ENCODE results near the gene ZNF609. TPM values are rescaled to one million over a fixed set of nuclear protein-coding genes. Genes with fewer than 3 reads are reported as not detected.
"Not testable (repeated sequence)": the region's sequence is repeated elsewhere in the genome, so short reads cannot be mapped to it uniquely, and the experiment has no call there.

Gene ZNF609
- total RNA-seq, 1 donor from 2014 or later: 15.3 TPM

DNA sequence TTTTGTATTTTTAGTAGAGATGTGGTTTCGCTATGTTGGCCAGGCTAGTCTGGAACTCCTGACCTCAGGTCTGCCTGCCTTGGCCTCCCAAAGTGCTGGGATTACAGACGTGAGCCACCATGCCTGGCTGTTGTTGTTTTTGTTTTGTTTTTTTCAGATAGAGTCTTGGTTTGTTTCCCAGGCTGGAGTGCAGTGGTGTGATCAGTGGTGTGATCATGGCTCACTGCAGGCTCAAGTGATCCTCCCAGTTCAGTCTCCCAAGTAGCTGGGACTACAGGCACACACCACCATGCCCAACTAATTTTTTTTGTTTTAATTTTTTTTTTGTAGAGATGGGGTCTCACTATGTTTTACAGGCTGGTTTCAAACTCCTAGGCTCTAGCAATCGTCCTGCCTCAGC is 172.3 kb downstream of the ZNF609 start:
- intact Hi-C loops (cut with DNase I); DNase-seq (ENCODE audit: low spot score): not testable (repeated sequence)

DNA sequence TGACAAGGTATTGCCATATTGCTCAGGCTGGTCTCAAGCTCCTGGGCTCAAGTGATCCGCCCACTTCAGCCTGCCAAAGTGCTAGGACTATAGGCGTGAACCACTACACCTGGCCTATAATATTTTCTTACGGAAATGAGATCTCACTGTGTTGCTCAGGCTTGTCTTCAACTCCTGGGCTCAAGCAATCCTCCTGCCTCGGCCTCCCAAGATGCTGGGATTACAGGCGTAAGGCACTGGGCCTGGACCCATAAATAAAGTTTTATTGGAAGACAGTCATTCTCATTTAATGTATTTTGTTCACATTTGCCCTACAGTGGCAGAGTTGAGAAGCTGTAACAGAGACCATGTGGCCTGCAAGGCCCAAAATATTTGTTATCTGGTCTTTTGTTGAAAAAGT is 173.0 kb downstream of the ZNF609 start:
- intact Hi-C loops (cut with DNase I): no loop called here

DNA sequence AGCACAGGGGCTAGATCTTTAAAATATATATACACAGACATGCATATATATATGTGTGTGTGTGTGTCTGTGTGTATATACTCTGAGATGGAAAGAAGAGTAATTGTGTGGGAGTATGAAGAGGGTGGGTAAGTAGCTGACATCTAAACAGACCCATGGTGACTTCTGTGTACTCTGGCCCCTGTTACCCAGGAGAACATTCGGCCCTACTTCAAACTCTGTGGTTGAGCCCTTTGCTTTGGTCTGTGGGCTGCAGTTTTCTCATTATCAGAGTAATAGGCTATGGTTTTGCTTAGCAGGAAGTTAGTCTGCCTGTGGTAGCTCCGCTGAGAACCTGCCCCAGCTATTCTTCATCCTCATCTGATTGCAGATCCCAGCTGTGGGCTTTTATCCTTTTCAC is 173.6 kb downstream of the ZNF609 start:
- intact Hi-C loops (cut with DNase I): no loop called here
- DNase-seq (ENCODE audit: low spot score): no peak

More for the DNA sequence above, 173.0 kb downstream of the ZNF609 start:
- DNase-seq (ENCODE audit: low spot score): no peak

DNA sequence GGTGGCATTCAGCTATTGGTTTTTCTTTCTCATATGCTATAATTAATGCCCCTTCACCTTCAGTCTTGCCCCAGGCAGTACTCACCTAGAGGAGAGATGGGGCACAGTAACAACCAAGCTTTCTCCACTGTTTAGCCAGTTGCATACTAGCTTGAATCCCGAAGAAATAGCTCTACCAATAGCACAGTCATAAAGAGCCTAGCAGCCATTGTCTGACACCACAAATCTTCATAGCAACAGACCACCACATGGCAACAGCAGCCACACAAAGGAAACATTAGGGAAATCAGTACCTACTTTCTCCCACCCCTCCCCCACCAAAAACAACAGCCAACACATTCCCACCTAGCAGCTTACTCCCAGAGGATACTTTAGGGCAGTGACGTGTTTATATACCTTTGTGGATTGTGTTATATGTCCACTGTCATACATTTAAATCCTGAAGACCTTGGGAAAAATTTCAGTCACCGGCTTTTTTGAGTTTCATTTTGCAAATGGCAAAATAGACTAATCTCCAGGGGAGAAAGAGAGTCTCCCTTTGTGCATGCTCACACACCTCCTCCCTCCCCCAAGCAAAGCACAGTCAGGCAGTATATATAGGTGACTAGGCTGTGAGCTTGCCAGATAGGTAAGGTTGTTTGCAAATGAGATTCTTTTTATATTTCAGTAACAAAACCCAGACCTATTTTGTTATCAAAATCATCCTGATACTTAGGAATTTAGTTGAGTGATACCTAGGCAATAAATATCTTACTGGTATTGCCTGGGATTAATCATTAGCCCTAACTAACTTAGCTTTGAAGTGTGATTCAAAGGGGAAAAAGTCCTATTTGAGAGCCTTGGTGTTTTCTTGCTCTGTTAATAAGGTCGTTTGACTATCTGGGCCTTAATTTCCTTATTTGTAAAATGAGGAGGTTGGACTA is 174.5 kb downstream of the ZNF609 start:
- DNase-seq (ENCODE audit: low spot score): no peak
- intact Hi-C loops (cut with DNase I): no loop called here

DNA sequence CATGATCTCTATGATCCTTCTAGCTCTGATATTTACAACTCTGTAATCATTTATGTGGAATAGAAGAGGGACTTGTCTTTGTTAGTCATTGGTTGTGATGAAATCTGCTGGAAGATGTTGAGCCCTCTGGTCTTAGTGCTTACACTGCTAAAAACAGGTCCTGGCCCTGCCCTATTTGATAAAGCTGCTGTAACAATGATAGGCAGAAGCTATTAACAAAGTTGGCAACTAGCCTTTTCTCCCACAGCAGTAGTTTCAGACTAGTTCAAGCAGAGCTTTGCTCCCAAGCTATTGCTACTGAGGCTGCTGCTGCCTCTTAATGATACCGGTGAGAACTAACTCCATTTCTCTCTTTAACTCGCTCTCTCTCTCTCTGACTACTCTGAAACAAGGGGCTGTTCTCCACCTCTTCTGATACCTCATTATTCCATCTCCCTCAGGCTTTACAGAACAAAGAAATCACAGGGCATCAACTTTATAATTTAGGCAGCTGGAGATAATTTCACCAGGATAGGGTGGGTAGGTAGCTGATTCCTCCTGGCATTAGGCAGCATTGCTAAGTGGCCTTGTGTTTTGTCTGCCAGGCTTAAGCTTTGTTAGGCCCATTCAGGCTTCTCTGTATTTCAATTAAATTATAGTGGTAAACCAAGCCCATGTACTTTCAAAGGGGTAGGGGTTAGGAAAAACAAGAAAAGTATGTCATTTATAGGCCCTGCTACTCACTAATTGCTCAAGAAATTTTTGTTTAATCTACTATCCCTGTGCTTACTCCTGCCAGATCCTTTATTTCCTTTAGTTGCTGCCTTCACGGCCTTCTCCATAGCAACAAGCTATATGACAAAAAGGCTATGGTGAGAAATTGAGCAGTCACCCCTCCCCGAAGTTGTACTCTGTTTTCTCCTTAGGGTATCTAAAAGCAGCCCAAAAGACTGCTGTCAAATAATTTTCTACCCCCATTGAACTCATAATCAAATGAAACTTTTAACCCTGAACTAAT is 175.4 kb downstream of the ZNF609 start:
- intact Hi-C loops (cut with DNase I): no loop called here
- no peak for DNase-seq (ENCODE audit: low spot score)

DNA sequence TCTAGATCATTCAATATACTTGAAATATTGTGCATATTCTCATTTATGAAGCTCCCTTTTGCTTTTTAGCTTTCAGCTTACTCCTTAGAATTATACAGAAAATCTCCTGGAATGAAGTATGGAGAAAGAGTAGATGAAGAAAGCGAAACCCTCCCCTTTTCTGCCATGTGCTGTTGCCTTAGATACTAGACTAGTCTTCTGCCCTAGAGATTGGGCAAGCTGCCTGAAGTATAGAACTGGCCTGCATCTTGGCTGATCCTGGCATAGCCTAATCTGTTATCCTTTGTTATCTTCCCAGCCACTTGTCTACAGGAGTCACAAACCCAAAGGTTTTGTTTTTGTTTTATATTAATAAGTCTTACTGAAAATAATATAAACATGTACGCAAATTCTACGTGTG is 176.2 kb downstream of the ZNF609 start:
- DNase-seq (ENCODE audit: low spot score): no peak
- intact Hi-C loops (cut with DNase I): no loop called here

DNA sequence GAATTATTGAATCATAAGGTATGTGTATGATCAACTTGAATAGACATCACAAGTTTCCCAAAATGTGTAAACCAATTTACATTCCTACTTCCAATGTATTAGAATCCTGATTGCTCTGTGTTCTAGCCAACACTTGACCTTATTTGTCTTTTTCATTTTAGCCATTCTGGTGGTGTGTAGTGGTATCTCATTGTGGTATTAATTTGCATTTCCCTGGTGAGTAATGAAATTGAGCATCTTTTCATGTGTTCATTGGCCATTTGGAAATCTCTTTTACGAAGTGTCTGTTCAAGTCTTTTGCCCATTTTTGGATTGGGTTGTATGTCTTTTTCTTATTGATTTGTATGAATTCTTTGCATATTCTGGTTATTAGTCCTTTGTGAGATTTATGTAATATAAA is 177.0 kb downstream of the ZNF609 start:
- DNase-seq (ENCODE audit: low spot score): no peak
- intact Hi-C loops (cut with DNase I): no loop called here

DNA sequence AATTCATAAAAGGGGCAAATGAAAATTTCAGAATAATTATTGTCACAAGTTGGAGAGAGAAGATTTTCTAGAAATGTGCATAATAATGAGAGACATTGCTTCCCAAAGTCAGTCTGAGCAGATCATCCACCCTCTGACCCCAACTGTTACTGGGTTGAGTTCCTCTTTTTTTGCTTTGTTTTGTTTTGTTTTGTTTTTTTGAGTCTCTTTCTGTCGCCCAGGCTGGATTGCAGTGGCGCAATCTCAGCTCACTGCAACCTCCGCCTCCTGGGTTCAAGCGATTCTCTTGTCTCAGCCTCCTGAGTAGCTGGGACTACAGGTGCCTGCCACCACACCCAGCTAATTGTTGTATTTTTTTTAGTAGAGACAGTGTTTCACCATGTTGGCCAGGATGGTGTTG is 179.4 kb downstream of the ZNF609 start:
- intact Hi-C loops (cut with DNase I); DNase-seq (ENCODE audit: low spot score): not testable (repeated sequence)

DNA sequence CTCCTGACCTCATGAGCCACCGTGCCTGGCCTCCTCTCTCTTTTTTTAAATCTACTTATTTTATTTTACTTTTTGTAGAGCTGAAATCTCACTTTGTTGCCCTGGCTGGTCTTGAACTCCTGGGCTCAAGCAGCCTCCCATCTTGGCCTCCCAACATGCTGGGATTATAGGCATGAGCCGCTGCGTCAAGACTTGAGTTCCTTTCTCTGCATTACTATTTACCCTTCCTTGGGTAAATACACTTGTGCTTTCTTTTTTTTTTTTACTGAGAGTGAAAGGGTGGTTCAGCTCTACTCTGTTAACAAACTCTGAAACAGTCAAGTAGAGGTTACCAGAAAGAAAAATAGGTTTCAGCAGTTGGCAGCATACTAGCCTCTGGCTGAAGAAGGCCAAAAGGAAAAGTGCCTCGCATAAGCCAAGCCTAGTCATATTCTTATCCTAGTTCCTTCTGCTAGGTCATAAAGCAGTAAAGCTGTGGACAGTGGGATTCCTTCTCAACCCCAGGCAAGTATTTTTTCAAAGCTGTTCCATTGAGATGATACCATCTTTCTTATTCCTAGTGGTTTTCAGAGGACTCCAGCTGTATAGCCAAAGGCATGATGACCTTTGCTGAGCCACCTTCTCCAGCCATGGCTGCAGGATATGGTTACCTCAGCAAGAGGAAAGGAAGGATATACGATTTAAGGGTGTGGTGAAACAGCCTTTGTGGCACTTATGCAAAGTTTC is 179.9 kb downstream of the ZNF609 start:
- intact Hi-C loops (cut with DNase I): no loop called here
- no peak for DNase-seq (ENCODE audit: low spot score)

DNA sequence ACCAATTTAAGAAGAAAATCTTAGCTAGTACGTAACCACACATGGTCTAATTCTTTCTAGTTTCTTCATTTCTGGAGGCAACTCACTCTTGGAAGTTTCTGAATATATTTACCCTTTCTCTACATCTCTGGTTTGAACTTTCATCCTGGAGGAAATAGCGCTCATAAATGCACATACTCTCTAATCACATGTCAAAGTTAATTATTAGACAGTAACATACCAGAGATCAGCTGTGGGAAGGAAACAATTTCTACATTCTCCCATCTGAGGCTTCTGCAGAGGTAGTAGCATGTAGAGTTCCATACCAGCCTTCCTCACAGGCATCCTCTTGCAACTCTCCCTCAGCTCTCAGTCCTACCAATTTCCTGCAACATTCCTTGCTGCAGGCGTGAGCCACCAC is 182.5 kb downstream of the ZNF609 start:
- intact Hi-C loops (cut with DNase I): no loop called here
- no peak for DNase-seq (ENCODE audit: low spot score)

DNA sequence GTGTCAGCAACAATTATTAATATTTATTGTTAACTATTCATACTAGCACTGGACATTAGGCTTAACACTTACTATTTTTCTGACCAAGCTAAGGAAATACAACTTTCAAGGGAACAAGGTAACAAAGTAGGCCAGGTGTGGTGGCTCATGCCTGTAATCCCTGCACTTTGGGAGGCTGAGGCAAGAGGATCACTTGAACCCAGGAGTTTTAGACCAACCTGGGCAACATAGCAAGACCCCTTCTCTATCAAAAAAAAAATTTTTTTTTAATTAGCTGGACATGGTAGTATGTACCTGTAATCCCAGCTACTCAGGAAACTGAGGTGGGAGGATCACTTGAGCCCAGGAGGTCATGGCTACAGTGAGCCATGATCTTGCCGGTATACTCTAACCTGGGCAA is 183.3 kb downstream of the ZNF609 start:
- intact Hi-C loops (cut with DNase I): no loop called here
- no peak for DNase-seq (ENCODE audit: low spot score)

DNA sequence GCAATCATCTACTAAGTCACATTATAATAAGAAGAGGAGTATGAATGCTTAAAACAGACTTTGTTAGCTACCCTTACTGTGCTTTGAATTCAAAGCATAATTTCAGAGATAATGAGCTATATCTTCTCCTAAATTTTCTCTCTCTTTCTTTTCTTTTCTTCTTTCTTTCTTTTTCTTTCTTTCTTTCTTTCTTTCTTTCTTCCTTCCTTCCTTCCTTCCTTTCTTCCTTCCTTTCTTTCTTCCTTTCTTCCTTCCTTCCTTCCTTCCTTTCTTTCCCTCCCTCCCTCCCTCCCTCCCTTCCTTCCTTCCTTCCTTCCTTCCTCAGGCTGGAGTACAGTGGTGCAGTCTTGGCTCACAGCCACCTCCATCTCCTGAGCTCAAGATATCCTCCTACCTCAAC is 184.4 kb downstream of the ZNF609 start:
- DNase-seq (ENCODE audit: low spot score); intact Hi-C loops (cut with DNase I): not testable (repeated sequence)

DNA sequence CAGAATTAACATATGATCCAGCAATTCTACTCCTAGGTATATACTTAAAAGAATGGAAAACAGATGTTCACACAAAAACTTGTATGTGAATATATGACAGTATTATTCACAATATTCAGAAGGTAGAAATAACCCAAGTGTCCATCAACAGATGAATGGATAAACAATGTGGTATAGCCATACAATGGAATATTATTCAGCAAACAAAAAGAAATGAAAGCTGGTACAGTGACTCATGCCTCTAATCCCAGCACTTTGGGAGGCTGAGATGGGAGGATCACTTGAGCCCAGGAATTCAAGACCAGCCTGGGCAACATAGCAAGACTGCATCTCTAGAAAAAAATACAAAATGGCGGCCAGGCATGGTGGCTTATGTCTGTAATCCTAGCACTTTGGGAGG is 185.6 kb downstream of the ZNF609 start:
- no peak for DNase-seq (ENCODE audit: low spot score)
- intact Hi-C loops (cut with DNase I): no loop called here

DNA sequence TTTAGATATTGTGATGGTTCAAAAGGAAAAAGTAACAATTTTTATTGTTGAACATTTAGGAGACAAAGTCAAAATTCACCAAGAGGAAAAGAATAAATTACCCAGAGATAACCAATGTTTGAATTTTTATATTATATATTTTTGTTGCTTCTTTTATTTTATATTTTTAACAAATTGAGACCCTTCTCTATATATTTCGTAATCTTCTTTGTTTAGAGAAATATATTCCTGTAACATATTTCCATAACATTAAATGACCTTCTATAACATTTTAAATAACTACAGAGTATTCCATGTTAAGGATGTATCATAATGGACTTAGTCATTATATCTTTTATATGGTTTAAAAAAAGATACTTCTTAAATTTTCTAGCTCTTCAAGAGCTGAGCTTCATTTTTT is 187.0 kb downstream of the ZNF609 start:
- DNase-seq (ENCODE audit: low spot score): no peak
- intact Hi-C loops (cut with DNase I): no loop called here

DNA sequence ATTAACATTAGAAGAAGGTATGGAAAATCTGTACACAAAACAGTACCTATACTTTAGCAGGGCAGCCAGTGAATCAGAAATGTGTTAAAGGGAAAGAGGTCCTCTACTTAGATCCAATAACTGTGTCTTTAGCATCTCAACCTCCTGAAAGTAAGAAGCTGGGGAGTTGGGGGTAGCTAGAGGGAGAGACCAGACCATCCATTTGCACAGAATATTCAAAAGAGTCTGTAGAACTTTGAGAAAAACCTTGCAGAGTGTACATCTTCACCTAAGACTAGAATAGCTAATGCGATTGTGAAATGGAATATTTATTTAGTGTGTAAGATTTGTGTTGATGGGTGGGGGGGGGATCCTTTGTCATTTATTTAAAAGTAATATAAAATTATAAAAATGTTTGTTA is 190.2 kb downstream of the ZNF609 start:
- DNase-seq (ENCODE audit: low spot score): no peak
- intact Hi-C loops (cut with DNase I): loop anchor here (5.0 kb wide), 1 partner anchor 223 kb away; no protein-coding TSS in a partner anchor

DNA sequence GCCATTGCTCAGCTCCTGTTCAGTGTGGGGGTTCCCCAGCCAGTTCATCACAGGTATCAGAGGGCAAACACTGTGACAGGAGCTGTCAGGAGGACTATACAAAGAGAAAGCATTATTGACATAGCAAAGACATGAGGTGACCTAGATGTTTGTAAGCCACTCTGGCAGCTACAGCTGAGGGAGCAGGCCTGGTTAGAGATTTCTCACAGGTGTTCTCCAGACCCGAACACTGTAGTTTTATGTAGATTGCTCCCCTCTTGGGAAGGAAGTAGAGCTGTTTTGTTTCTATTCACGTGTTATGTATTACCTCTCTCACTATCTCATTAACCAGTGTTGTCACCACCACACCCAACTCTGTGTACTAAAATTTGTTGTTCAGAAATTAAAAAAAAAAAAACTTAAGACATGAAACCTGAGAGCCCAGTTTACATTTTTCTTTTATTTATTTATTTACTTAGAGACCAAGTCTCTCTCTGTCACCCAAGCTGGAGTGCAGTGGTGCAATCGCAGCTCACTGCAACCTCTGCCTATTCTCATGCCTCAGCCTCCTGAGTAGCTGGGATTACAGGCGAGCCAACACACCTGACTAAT is 191.3 kb downstream of the ZNF609 start:
- DNase-seq (ENCODE audit: low spot score): no peak
- intact Hi-C loops (cut with DNase I): loop anchor here (5.0 kb wide), 1 partner anchor 224 kb away; no protein-coding TSS in a partner anchor

DNA sequence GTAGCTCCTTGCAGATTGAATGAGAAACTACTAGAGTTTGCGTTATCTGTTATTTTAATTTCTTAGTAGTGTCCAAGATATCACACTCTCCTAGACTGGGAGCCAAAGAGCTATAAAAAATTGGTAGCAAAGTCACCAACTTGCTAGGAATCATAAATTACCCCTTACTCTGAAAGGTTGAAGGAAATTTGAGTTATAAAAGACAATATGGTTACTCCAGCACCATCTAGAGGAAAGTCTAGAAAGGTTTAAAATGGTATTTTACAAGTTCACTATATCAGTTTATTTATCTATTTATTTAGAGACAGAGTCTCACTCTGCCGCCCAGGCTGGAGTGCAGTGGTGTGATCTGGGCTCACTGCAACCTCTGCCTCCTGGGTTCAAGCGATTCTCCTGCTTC is 193.4 kb downstream of the ZNF609 start:
- intact Hi-C loops (cut with DNase I): loop anchor here (5.0 kb wide), 1 partner anchor 226 kb away; no protein-coding TSS in a partner anchor
- no peak for DNase-seq (ENCODE audit: low spot score)

DNA sequence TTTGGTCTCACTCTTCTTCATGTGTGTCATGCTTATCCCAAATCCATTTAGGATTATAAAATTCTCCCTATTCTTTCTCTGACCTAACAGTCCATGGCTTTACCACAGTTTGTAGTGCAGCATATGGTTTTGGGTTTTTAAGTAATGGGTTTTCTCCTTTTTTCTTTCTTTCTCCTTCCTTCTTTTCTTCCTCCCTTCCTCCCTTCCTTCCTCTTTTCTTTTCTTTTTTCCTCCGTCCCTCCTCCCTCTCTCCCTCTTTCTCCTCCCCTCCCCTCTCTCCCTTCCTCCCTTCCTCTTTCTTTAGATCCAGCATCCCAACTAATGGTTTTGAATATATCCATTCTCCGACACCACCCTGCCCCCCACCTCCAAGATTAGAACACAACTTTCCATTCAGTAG is 196.1 kb downstream of the ZNF609 start:
- DNase-seq (ENCODE audit: low spot score): no peak
- intact Hi-C loops (cut with DNase I): no loop called here

DNA sequence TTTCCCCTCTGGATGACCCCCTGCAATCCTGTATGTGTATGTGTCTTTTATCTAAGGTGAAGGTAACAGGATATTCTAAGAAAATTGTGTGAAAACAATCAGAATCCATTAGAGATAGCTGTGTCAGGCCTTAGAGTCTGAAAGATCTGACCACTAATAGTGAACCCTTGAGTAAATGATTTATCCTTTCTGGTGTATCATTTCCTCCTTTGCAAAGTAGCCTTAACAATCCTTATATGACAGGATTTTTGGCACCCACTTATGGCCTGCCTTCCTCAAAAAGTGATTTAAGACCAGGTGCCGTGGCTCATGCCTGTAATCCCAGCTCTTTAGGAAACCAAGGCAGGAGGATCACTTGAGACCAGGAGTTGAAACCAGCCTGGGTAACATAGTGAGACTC is 204.8 kb downstream of the ZNF609 start:
- intact Hi-C loops (cut with DNase I): no loop called here
- DNase-seq (ENCODE audit: low spot score): no peak
